Measurements from ENCODE around the gene GLCCI1. TPM values are rescaled to one million over a fixed set of nuclear protein-coding genes. Genes with fewer than 3 reads are reported as not detected.

Gene GLCCI1
- polyA plus RNA-seq, 1 donor (not counting 4 experiments of a cell fraction or from before 2014, with no cell fraction given) = 3.4 TPM

- dilution Hi-C loops (cut with MboI; ENCODE audit: extremely low pct_ligation_motif_present, low sequenced_read_pairs) = no loop called here
- Histone ChIP-seq H3K27me3 (ENCODE audit: control insufficient read depth, extremely low read depth, insufficient read depth, low read length) (no peaks in the 10 kb centered on the region), H3K79me2 (ENCODE audit: control insufficient read depth, insufficient read depth, low read length) (no peaks in the 10 kb centered on the region), H2AFZ (ENCODE audit: control insufficient read depth, low read length) (no peak overlapping the region), H4K20me1 (ENCODE audit: control insufficient read depth, extremely low read depth, insufficient read depth, low read length) (no peaks in the 10 kb centered on the region), H3K27ac (ENCODE audit: control insufficient read depth, insufficient read depth, low read length) (no peak overlapping the region), H3K9me1 (ENCODE audit: control insufficient read depth, extremely low read depth, insufficient read depth, low read length) (no peaks in the 10 kb centered on the region), H3K4me2 (ENCODE audit: control insufficient read depth, extremely low read depth, insufficient read depth, low read depth, low read length) (no peak overlapping the region), H3K9ac (ENCODE audit: control insufficient read depth, extremely low read depth, insufficient read depth, low read length) (no peak overlapping the region), H3K4me1 (ENCODE audit: control insufficient read depth, extremely low read depth, insufficient read depth, low read length) (no peaks in the 10 kb centered on the region), H3K36me3 (ENCODE audit: control insufficient read depth in 2 of 2, extremely low read depth in 1 of 2, insufficient read depth in 2 of 2, low read length in 2 of 2) (no peaks in the 10 kb centered on the region), H3K4me3 (ENCODE audit: control insufficient read depth in 2 of 3, extremely low read depth in 1 of 3, insufficient read depth in 2 of 3, low read depth in 1 of 3, low read length in 3 of 3) (no peak overlapping the region), H3K9me3 (ENCODE audit: control insufficient read depth, low read depth, low read length) (no peaks in the 10 kb centered on the region)
- no peak for TF ChIP-seq EZH2 (IDR thresholded peaks at IDR 0.05; ENCODE audit: low read length)
- TF ChIP-seq CTCF (optimal IDR thresholded peaks at IDR 0.05 in 1 of 3, IDR thresholded peaks at IDR 0.05 in 1 of 3, conservative IDR thresholded peaks at IDR 0.05 in 1 of 3; ENCODE audit: extremely low read depth in 1 of 3, insufficient read depth in 2 of 3, low read length in 3 of 3) = no peak
- no peak for DNase-seq (ENCODE audit: low read depth, low spot score)
- no peak for FAIRE-seq
These were observed 151.9 kb downstream of the GLCCI1 start for GRCh38 chr7:8120390-8121058.

DNA sequence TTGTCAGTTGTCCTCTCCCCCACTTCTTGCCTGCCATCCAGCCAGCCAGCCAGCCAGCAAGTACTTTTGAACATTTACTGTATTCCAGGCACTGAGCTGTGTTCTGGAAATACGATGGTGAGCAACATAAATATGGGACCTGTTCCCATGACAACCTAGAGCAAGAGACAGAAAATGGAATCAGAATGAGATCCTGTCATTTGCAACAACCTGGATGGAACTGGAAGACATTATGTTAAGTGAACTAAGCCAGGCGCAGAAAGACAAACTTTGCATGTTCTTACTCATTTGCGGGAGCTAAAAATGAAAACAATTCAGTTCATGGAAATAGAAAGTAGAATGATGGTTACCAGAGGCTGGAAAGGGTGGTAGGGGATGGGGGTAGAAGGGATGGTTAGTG is 152.6 kb downstream of the GLCCI1 start:
- no peak overlapping the region for H3K4me3 ChIP-seq (ENCODE audit: control insufficient read depth in 2 of 3, extremely low read depth in 1 of 3, insufficient read depth in 2 of 3, low read depth in 1 of 3, low read length in 3 of 3)
- peaks cover 3% of the 10 kb centered on the region for H3K27me3 ChIP-seq (ENCODE audit: control insufficient read depth, extremely low read depth, insufficient read depth, low read length)
- no peaks in the 10 kb centered on the region for H3K9me1 ChIP-seq (ENCODE audit: control insufficient read depth, extremely low read depth, insufficient read depth, low read length)
- DNase-seq (ENCODE audit: low read depth, low spot score) (no peak), FAIRE-seq (no peak)
- H3K4me2 ChIP-seq (ENCODE audit: control insufficient read depth, extremely low read depth, insufficient read depth, low read depth, low read length) = no peak overlapping the region
- no peaks in the 10 kb centered on the region for H3K36me3 ChIP-seq (ENCODE audit: control insufficient read depth in 2 of 2, extremely low read depth in 1 of 2, insufficient read depth in 2 of 2, low read length in 2 of 2)
- no peaks in the 10 kb centered on the region for H4K20me1 ChIP-seq (ENCODE audit: control insufficient read depth, extremely low read depth, insufficient read depth, low read length)
- no peaks in the 10 kb centered on the region for H3K9me3 ChIP-seq (ENCODE audit: control insufficient read depth, low read depth, low read length)
- H3K4me1 ChIP-seq (ENCODE audit: control insufficient read depth, extremely low read depth, insufficient read depth, low read length) = no peaks in the 10 kb centered on the region
- TF ChIP-seq CTCF (optimal IDR thresholded peaks at IDR 0.05 in 1 of 3, IDR thresholded peaks at IDR 0.05 in 1 of 3, conservative IDR thresholded peaks at IDR 0.05 in 1 of 3; ENCODE audit: extremely low read depth in 1 of 3, insufficient read depth in 2 of 3, low read length in 3 of 3) = no peak
- TF ChIP-seq EZH2 (IDR thresholded peaks at IDR 0.05; ENCODE audit: low read length) = no peak
- no peak overlapping the region for H3K27ac ChIP-seq (ENCODE audit: control insufficient read depth, insufficient read depth, low read length)
- H3K9ac ChIP-seq (ENCODE audit: control insufficient read depth, extremely low read depth, insufficient read depth, low read length) = no peak overlapping the region
- no peak overlapping the region for H2AFZ ChIP-seq (ENCODE audit: control insufficient read depth, low read length)
- no peaks in the 10 kb centered on the region for H3K79me2 ChIP-seq (ENCODE audit: control insufficient read depth, insufficient read depth, low read length)
- dilution Hi-C loops (cut with MboI; ENCODE audit: extremely low pct_ligation_motif_present, low sequenced_read_pairs) = no loop called here

Data from keratinocyte (primary cell).